Fibroblast of skin of abdomen (primary cell): ENCODE measurements around the gene NFATC3.

Experiments
- DNase-seq: peaks from one replicate; pipeline ENCODE4 v3.0.0-alpha.2; 2013

Gene NFATC3

GRCh38 chr16:68251832-68252231 is 166.7 kb downstream of the NFATC3 start:
- no peak for DNase-seq

DNA sequence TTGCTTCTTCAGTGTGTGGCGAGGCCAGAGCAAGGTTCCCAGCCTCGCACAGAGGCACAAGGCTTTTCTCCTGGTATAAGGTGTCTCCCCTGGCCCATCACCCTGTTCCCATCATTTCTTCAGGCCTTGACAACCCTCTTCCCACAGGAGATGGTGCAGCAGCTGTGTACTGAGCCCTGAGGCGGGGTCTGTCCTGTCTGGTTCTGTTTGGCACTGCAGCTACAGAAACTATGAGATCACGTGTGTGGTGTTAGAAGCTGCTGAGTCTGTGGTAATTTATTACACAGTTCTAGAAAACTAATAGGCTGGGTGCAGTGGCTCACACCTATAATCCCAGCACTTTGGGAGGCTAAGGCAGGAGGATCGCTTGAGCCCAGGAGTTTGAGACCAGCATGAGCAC is 167.2 kb downstream of the NFATC3 start:
- DNase-seq, result no peak

DNA sequence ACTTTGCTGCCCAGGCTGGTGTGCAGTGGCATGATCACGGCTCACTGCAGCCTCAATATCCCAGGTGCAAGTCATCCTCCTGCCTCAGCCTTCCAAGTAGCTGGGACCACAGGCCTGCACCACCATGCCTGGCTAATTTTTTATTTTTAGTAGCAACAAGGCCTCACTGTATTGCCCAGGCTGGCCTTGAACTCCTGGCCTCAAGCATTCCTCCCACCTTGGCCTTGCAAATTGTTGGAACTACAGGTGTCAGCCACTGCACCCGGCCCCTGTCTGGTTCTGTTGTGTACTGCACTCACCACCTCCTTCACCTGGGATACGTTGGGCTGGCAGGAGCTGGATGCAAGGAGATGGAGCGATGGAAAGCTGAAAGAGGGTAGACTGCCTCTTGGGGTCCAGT is 168.6 kb downstream of the NFATC3 start:
- DNase-seq, result no peak

- no peak for DNase-seq
Observed at GRCh38 chr16:68255712-68256111, 170.5 kb downstream of the NFATC3 start.

DNA sequence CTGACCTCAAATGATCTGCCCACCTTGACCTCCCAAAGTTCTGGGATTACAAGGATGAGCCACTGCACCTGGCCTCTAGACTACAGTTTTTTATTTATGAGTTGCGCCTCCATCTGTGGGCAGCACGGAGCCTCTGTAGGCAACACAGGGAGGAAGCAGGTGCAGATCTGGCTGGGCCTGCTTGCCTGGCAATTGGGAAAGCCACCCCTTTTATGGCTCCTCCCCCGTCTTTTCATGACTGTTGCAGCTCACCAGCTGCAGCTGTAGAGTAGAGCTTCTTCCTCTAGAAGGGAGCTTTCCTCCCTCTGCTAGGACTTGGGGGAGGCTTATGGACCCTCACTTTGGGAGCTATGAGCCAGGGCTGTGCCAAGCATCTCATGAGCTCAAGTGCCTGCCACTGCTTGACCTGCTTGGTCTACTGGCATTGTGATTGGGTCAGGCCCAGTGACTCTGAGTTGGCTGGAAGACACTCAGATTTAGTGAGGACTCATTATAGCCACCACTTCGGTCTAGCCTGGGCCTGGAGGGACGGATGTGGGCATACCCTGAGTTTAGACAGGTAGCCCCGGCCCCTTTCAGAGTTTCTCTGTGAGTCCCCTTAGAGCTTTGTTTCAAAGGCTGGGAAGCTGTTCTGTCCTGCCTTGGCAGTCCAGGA is 172.2 kb downstream of the NFATC3 start:
- DNase-seq, result no peak

DNA sequence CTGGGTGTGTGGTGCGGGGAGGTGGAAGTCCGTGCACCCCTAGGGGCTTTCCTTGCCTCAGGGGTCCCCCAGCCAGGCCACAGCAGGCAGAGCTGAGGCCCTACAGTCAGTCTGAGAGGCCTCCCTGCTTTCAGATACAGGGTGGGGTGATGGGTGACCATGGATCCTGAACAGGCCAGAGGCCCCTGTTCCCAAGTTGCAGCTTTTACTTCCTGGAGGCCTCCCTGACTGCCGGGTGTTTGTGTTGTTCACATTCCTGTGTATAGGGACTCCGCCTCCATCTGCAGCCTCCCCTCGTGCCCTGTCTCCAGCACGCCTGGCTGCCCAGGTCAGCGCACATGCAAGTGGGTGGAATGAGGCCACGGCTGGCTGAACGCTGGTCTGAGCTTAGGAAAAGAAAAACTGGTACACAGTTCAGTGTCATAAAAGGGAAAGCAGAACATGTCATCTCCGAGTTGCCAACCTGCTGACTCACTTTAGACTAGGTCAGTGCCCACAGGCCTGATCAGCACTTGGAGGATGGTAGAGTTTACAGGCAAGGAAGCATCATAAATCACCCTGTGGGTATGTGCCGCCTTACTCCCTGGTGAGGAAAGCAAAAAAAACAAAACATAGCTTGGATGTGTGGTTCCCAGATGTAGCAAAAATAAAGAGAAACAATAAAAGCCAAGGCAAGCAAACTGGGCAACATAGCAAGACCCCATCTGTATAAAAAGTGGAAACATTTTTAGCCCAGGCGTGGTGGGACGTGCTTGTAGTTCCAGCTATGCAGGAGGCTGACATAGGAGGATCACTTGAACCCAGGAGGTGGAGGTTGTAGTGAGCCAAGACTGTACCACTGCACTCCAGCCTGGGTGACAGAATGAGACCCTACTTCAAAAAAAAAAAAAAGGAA is 173.0 kb downstream of the NFATC3 start:
- peak; percentile 22 for DNase-seq

DNA sequence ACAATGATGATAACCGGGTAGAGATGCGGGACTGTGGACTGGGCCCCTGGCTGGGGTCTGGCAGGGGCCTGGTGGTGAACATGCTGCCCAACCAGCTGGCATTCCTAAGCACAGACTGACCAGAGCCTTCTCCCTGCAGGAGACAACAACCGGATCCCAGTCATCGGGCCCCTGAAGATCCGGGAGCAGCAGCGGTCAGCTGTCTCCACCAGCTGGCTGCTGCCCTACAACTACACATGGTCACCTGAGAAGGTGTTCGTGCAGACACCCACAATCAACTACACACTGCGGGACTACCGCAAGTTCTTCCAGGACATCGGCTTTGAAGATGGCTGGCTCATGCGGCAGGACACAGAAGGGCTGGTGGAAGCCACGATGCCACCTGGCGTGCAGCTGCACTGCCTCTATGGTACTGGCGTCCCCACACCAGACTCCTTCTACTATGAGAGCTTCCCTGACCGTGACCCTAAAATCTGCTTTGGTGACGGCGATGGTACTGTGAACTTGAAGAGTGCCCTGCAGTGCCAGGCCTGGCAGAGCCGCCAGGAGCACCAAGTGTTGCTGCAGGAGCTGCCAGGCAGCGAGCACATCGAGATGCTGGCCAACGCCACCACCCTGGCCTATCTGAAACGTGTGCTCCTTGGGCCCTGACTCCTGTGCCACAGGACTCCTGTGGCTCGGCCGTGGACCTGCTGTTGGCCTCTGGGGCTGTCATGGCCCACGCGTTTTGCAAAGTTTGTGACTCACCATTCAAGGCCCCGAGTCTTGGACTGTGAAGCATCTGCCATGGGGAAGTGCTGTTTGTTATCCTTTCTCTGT is 174.0 kb downstream of the NFATC3 start:
- no peak for DNase-seq

DNA sequence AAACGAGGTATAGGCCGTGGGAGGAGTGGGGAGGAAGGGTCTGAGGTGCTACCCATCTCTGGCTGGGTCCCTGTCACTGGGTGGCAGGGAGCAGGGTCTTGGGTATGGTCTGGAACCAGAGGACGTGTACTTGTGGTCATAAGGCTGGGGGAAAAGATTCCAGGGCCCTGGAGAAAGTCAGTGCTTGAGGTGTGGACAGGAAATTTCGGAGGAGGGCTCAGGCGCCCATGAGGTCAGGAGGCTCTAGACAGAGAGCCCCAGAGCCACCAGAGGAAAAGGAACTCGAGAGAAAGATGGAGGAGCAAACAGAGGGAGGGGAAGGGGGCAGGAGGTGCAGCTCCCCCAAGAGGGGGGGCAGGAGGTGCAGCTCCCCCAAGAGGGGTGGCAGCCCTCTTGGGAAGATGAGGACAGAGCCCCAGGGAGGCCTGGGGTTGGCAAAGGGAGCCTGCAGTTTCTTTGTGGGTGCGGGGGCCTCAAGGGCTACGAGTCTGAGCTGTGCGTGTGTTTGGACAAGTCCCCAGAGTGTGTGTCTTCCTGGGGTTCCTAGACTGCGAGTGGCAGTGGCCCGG is 178.5 kb downstream of the NFATC3 start:
- DNase-seq, result no peak

GRCh38 chr16:68264128-68265077 is 179.2 kb downstream of the NFATC3 start, which contains the start of gene SLC7A6:
TSS of gene SLC7A6 (plus strand) at chr16:68264526. CDS start at chr16:68274727, 10,201 bp downstream.
- DNase-seq, result peak; percentile 76

GRCh38 chr16:68265078-68265920 is 180.1 kb downstream of the NFATC3 start:
- DNase-seq, result peak; percentile 61

DNA sequence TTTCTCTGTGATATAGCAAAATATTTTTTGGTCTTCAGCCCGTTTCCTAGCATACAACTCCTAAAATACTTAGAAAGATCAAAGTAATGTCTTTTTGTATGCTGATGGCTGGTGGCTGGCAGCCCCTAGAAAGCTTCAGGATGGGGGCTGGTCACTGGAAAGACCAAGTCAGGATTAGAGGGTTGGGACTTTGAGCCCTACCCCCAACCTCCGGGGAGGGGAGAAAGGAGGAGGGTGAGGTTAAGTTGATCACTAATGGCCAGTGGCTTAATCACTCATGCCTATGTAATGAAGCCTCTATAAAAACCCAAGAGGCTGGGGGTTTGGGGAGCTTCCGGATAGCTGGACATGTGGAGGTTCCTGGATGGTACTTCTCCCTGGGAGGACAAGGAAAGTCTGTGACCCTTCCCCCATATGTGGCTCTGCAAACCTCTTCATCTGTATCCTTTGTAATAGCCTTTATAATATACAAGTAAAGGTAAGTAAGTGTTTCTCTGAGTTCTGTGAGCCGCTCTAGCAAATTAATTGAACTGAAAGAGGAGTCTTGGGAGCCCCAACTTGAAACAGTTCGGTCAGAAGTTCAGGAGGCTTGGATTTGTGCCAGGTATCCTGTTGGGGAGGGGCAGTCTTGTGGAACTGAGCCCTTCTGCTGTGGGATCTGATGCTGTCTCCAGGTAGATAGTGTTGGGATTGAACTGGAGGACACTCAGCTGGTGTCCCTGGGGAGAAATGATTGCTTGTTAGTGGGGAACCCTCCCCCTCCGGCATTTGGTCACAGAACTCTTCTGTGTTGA is 182.6 kb downstream of the NFATC3 start:
- DNase-seq, result no peak

DNA sequence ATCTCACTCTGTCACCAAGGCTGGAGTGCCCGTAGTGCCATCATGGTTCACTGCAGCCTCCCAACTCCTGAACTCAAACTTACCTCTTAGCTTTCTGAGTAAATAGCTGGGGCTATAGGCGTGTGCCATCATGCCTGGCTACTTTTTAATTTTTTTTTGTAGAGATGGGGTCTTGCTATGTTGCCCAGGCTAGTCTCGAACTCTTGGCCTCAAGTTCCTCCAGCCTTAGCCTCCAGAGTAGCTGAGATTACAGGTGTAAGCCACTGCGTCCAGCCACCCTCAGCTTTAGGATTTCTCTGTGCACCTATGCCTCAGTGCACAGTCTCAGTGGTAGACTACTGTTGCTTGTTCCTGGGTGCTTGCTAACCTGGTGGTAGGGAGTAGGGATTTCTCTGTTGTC is 184.6 kb downstream of the NFATC3 start:
- no peak for DNase-seq

DNA sequence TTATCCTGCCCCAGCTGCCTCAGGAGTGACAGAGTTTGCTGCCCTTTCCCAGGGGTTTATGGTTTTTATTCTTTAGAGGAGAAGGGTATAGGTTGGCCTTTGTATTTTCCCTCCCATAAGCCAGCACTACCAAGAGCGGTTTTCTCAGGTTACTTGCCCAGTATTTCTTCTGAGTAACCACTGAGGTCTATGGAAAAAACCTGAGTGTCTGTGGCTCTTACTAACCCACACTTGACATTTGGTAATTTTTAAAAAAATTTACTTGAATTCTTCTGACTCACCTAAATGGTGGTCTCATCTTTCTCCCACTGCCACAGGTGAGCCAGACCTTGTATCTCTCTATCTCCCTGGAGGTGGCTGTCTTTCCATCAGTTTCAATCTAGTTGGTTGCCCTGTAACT is 185.2 kb downstream of the NFATC3 start:
- DNase-seq, result no peak

DNA sequence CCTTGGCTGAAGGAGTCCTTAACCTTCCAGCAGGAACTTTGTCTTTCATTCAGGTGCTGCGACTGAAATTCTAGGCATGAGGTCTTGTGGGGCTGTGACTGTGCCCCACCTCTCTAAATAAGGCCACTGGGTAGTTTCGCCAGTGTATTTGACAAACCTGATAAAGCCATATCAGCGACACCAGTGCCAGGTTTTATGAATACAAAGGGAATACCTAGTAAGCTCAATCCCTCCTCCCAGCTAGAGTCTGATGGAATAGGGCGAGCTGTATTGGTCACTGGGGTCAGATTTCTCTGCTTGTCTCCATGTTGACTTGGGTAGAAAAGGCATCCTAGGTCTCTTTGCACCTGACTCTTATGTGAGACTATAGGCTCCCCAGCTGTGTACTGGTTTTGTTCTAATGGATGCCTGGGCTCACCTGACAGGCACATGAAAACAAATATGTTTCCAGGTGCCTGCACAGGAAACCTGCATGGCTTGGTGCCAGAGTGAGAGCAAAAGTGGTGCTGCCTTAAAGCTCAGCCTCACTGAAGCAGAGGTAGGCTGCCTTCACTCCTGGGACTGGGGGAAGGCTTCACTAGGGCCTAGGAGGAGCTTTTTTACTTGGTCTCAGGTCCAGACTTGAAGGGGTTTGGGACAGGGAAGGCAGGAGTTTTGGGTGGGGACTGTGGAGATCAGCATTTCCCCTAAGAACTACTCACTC is 187.5 kb downstream of the NFATC3 start:
- DNase-seq, result no peak

DNA sequence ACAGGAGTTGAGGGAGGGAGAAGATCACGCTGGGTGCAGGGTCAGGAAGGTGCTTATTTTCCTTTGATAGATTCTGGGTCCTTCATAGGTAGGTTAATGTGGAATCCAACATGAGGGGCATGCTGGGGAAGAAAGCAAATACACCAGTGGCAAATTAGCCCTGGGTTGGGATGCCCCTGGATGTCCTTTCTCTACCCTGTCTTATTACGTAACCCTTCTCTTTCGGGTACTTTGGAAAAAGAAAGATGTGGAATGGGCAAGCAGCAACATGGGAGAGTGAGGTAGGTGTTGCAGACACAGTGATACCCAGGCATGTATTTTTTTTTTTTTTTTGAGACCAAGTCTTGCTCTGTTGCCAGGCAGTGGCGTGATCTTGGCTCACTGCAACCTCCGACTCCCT is 188.3 kb downstream of the NFATC3 start:
- no peak for DNase-seq

DNA sequence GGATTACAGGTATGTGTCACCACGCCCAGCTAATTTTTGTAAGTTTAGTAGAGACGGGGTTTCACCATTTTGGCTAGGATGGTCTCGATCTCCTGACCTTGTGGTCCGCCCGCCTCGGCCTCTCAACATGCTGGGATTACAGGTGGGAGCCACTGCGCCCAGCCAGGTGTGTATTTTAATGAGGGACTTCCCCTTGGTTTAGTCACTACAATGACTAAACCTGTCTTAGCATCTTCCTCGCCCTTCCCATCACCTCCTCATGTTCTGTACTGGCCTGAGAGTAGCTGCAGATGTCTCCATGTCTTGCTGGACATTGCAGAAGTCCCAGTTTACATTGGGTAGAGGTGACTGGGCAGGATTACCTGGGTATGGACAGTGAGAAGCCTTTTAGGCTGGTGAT is 188.7 kb downstream of the NFATC3 start:
- DNase-seq, result no peak

DNA sequence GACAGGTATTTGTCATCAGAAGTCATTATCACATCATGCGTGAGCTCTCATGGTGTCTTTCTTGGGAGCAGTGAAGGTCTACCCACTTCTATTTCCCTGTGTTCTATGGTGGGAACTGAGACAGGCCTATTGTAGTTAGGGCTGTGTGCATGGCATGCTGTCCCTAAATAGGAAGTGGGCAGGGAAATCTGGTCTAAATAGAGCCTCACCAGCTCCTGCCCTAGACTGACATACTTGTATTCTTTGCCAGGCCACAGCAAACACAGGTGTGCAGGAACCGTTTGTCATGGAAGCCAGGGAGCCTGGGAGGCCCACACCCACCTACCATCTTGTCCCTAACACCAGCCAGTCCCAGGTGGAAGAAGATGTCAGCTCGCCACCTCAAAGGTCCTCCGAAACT is 189.3 kb downstream of the NFATC3 start:
- no peak for DNase-seq

GRCh38 chr16:68275611-68276191 is 190.5 kb downstream of the NFATC3 start:
- no peak for DNase-seq

DNA sequence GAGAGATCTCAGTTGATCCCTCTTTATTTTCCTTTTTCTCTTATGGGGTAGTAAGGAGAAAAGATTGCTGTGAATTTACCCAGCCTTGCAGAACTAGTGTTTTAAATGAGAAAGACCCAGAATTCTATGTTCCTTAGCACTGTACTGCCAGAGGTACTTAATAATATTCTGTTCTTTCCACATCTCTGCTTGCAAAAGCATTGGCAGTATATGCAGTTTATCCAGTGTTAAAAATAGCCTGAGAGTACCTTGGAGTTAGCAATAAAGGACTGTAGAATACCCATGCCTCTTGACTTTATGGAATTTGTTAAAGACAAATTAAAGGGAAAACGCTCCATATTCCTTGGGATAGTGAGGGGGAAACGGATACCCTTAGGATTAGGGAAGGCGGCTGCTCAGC is 191.1 kb downstream of the NFATC3 start:
- DNase-seq, result no peak
